SU-DHL-6 (cell line): Measurements from ENCODE around the gene ARHGAP21.

Source experiments
- EZH2phosphoT487 ChIP-seq: fragments of 200-600 bp; sonication (generic), shearing (Covaris generic); conservative IDR thresholded peaks from 2 replicates; pipeline ENCODE4 v1.6.1; 2018; ENCODE audit warnings: mild to moderate bottlenecking, antibody characterized with exemption, low read length, moderate library complexity, mixed read lengths
- TF ChIP-seq, protein P1 (sequence below): fragments of 200-600 bp; sonication (generic); IDR thresholded peaks from one replicate; pipeline ENCODE4 v1.5.1; 2017; ENCODE audit warnings: antibody characterized with exemption, mild to moderate bottlenecking, low read length, moderate library complexity; ENCODE audit not compliant: insufficient read depth, poor library complexity, severe bottlenecking

- TF ChIP-seq, protein P1, sequence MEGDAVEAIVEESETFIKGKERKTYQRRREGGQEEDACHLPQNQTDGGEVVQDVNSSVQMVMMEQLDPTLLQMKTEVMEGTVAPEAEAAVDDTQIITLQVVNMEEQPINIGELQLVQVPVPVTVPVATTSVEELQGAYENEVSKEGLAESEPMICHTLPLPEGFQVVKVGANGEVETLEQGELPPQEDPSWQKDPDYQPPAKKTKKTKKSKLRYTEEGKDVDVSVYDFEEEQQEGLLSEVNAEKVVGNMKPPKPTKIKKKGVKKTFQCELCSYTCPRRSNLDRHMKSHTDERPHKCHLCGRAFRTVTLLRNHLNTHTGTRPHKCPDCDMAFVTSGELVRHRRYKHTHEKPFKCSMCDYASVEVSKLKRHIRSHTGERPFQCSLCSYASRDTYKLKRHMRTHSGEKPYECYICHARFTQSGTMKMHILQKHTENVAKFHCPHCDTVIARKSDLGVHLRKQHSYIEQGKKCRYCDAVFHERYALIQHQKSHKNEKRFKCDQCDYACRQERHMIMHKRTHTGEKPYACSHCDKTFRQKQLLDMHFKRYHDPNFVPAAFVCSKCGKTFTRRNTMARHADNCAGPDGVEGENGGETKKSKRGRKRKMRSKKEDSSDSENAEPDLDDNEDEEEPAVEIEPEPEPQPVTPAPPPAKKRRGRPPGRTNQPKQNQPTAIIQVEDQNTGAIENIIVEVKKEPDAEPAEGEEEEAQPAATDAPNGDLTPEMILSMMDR: no peak
- no peak for TF ChIP-seq EZH2phosphoT487
Observed at GRCh38 chr10:24574161-24574560, 149.5 kb downstream of the ARHGAP21 start.
